Large intestine (tissue), 12 donors: Measurements from ENCODE around the gene SCGB1A1. TPM values are rescaled to one million over a fixed set of nuclear protein-coding genes. Genes with fewer than 3 reads are reported as not detected.
A peak's percentile ranks its signal among the peaks of the same experiment; 100 is the strongest.
"Not testable (repeated sequence)": the region's sequence is repeated elsewhere in the genome, so short reads cannot be mapped to it uniquely, and the experiment has no call there.

ENCODE experiments used
- DNase-seq, 2 donors: peaks; one replicate each; pipeline versions ENCODE4 v3.0.0 to v3.0.0-alpha.2; 2013
- H3K27ac ChIP-seq: one replicate; pipeline ENCODE4 v1.5.1; 2013; ENCODE audit warnings: low read length
- H3K27me3 ChIP-seq: 2 replicates; pipeline ENCODE4 v1.6.1; 2013; ENCODE audit warnings: low read length; ENCODE audit not compliant: control insufficient read depth, insufficient read depth
- H3K36me3 ChIP-seq: 2 replicates; pipeline ENCODE4 v1.6.1; 2013; ENCODE audit warnings: low read length; ENCODE audit not compliant: control insufficient read depth, insufficient read depth
- H3K4me1 ChIP-seq: one replicate; pipeline ENCODE4 v1.6.1; 2013; ENCODE audit warnings: low read length; ENCODE audit not compliant: control insufficient read depth, insufficient read depth
- H3K4me3 ChIP-seq: one replicate; pipeline ENCODE4 v1.5.1; 2013; ENCODE audit warnings: low read length
- H3K9me3 ChIP-seq: one replicate; pipeline ENCODE4 v1.6.1; 2013; ENCODE audit warnings: mild to moderate bottlenecking, low read depth, low read length, moderate library complexity; ENCODE audit not compliant: control insufficient read depth
- WGBS: methylation state at CpG from one replicate; pipeline ENCODE4 v1.1.5; 2013; ENCODE audit warnings: low lambda C conversion rate; ENCODE audit not compliant: insufficient coverage; 5-methylcytosine and 5-hydroxymethylcytosine counted together
- long read RNA-seq, 11 donors: transcript quantifications; one replicate each; lab custom pipeline, GENCODE V29; 2026
- polyA plus RNA-seq: library from polyadenylated mRNA; unstranded; fragments of 120-200 nt; gene quantifications from one replicate; pipeline ENCODE4 v1.2.1, GENCODE V29; 2013

SCGB1A1 gene
- not detected for polyA plus RNA-seq
- long read RNA-seq, donor 1, result 0 reads
- long read RNA-seq, donor 2, result 0 reads
- long read RNA-seq, donor 3, result 0 reads
- long read RNA-seq, donor 4, result 0 reads
- long read RNA-seq, donor 5, result 0 reads
- long read RNA-seq, donor 6, result 0 reads
- long read RNA-seq, donor 7, result 0 reads
- long read RNA-seq, donor 8, result 0 reads
- long read RNA-seq, donor 9, result 0 reads
- long read RNA-seq, donor 10, result 0 reads
- long read RNA-seq, donor 11, result 0 reads

- Histone ChIP-seq H3K4me1 (peaks cover 8% of the 10 kb centered on the region), H3K27me3 (no peaks in the 10 kb centered on the region), H3K27ac (peak within 1 kb of the TSS; percentile 36), H3K9me3 (no peaks in the 10 kb centered on the region), H3K4me3 (no peak within 1 kb of the TSS), H3K36me3 (no peaks in the 10 kb centered on the region)
- DNase-seq, result no peak
- WGBS, result no CpG with 5 or more reads among the region's 4 CpGs
These were observed at the start of gene SCGB1A1 for GRCh38 chr11:62418733-62419132. TSS of gene SCGB1A1 (plus strand) at chr11:62419033. CDS start at chr11:62419096, 63 bp downstream.

- 27% methylated on average over 2 of the region's 39 CpGs for WGBS
- Histone ChIP-seq H3K27ac (no peak overlapping the region), H3K4me3 (peak overlapping the region; percentile 16)
These were observed 47.9 kb upstream of the SCGB1A1 start for GRCh38 chr11:62370743-62371440.

GRCh38 chr11:62372871-62373270 lies 46.0 kb upstream of the SCGB1A1 start:
- peaks cover 4% of the 10 kb centered on the region for H3K9me3 ChIP-seq
- 100% methylated on average over 1 of the region's 6 CpGs for WGBS
- DNase-seq, result no peak
- no peak overlapping the region for H3K4me3 ChIP-seq
- peaks cover 6% of the 10 kb centered on the region for H3K4me1 ChIP-seq
- H3K27ac ChIP-seq, result no peak overlapping the region
- H3K36me3 ChIP-seq, result no peaks in the 10 kb centered on the region
- H3K27me3 ChIP-seq, result no peaks in the 10 kb centered on the region

More at GRCh38 chr11:62370743-62371440, 47.9 kb upstream of the SCGB1A1 start:
- DNase-seq, result peak in 1 of 2 donors; percentile 45
- Histone ChIP-seq H3K9me3 (peaks cover 4% of the 10 kb centered on the region), H3K36me3 (no peaks in the 10 kb centered on the region), H3K27me3 (no peaks in the 10 kb centered on the region), H3K4me1 (peaks cover 6% of the 10 kb centered on the region)

- WGBS, result 100% methylated on average over 2 of the region's 18 CpGs
- no peak for DNase-seq
- Histone ChIP-seq H3K27ac (no peak overlapping the region), H3K4me1 (peaks cover 6% of the 10 kb centered on the region), H3K27me3 (no peaks in the 10 kb centered on the region), H3K9me3 (peaks cover under 1% of the 10 kb centered on the region), H3K36me3 (no peaks in the 10 kb centered on the region), H3K4me3 (no peak overlapping the region)
These were observed 45.2 kb upstream of the SCGB1A1 start for GRCh38 chr11:62373464-62374119.

- Histone ChIP-seq H3K27me3 (no peaks in the 10 kb centered on the region), H3K36me3 (no peaks in the 10 kb centered on the region), H3K4me3 (no peak overlapping the region), H3K27ac (no peak overlapping the region), H3K9me3 (no peaks in the 10 kb centered on the region), H3K4me1 (peaks cover 6% of the 10 kb centered on the region)
- WGBS, result no CpG with 5 or more reads among the region's 9 CpGs
- DNase-seq, result no peak
These were observed 44.0 kb upstream of the SCGB1A1 start for GRCh38 chr11:62374801-62375200.

- H3K27me3 ChIP-seq, H3K27ac ChIP-seq, DNase-seq, H3K36me3 ChIP-seq, H3K4me3 ChIP-seq, H3K9me3 ChIP-seq: not testable (repeated sequence)
- 0% methylated on average over 3 of the region's 9 CpGs for WGBS
- peaks cover 12% of the 10 kb centered on the region for H3K4me1 ChIP-seq
These were observed 40.3 kb upstream of the SCGB1A1 start for GRCh38 chr11:62378459-62379063.

GRCh38 chr11:62379586-62379985 lies 39.2 kb upstream of the SCGB1A1 start:
- not testable (repeated sequence) for H3K36me3 ChIP-seq, DNase-seq, H3K27me3 ChIP-seq, H3K4me3 ChIP-seq, H3K27ac ChIP-seq, H3K9me3 ChIP-seq
- 80% methylated on average over 1 of the region's 2 CpGs for WGBS
- H3K4me1 ChIP-seq, result peaks cover 12% of the 10 kb centered on the region

- H3K27ac ChIP-seq, H3K27me3 ChIP-seq, H3K36me3 ChIP-seq, H3K9me3 ChIP-seq, H3K4me3 ChIP-seq: not testable (repeated sequence)
- peak; percentile 63 to 72 for DNase-seq
- WGBS, result no CpG with 5 or more reads among the region's 12 CpGs
- H3K4me1 ChIP-seq, result peaks cover 12% of the 10 kb centered on the region
These were observed 38.0 kb upstream of the SCGB1A1 start for GRCh38 chr11:62380821-62381245.

GRCh38 chr11:62383822-62384221 lies 35.0 kb upstream of the SCGB1A1 start:
- no CpG with 5 or more reads among the region's 6 CpGs for WGBS
- H3K4me1 ChIP-seq, result peaks cover 12% of the 10 kb centered on the region
- no peak overlapping the region for H3K4me3 ChIP-seq
- H3K27me3 ChIP-seq, result no peaks in the 10 kb centered on the region
- no peaks in the 10 kb centered on the region for H3K9me3 ChIP-seq
- no peaks in the 10 kb centered on the region for H3K36me3 ChIP-seq
- no peak overlapping the region for H3K27ac ChIP-seq
- no peak for DNase-seq

- DNase-seq, H3K9me3 ChIP-seq, H3K27ac ChIP-seq, H3K27me3 ChIP-seq, H3K36me3 ChIP-seq, H3K4me3 ChIP-seq: not testable (repeated sequence)
- WGBS, result no CpG with 5 or more reads among the region's 3 CpGs
- peaks cover 12% of the 10 kb centered on the region for H3K4me1 ChIP-seq
These were observed 32.8 kb upstream of the SCGB1A1 start for GRCh38 chr11:62386083-62386482.
